HG02588 (cell line): ENCODE results near the gene OTOS.

ENCODE experiments used
- ATAC-seq: cut with Tn5 transposase; IDR thresholded peaks from one replicate; pipeline ENCODE4 v1.9.1; 2021; ENCODE audit warnings: mild to moderate bottlenecking, moderate library complexity; ENCODE audit not compliant: unreplicated experiment

The OTOS gene

DNA sequence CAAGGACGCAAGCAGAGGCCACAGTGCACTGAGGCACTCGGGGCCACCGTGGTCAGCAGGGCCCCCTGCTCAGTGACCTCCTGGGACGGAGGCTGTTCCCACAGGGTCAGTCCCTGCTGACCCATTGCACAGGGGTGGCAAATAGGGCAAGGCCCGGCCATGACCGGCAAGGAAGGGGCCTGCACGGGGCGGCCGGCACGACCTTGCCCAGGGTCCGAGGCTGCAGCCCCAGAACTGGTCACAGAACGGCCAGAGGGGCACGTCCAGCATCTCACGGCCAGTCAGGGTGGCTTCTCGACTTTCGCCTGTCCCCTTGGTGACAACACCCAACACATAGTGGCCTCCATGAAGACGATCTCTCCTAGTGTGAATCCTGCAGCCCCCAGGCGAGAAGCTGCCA is 27.6 kb upstream of the OTOS start:
- ATAC-seq = no peak

DNA sequence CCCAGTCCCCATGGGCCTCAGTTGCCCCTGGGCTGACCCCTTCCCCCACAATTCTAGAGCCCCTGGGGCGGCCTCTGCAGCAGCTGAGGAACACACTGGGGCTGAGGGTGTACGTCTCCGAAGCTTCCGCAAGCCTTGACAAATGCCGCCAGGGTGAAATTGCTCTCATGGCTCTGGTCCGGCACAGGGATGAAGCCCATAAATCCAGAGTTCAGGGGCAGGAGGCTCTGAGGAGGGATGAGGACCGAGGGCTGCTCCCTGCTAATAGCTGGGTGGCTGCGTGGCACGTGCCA is 27.1 kb upstream of the OTOS start:
- ATAC-seq = no peak

GRCh38 chr2:240166761-240167587 is 26.5 kb upstream of the OTOS start:
- ATAC-seq = no peak

DNA sequence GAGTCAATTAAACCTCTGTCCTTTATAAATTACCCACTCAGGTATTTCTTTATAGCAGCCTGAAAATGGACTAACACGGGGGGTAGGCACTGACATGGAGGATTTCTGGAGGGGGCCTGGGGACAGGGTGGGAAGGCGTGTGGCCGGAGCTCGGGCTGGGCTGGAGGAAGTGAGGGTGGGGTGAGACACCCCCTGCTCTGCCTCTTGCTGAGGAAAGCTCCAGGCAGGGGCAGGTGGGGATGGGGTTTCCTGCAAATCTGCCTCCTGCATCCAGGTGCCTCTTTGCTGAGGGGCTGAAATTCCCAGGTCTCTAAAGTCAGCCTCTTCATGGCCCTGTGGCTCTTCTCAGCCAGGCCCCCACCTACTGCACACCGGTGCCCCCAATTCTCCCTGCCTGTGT is 25.7 kb upstream of the OTOS start:
- no peak for ATAC-seq

DNA sequence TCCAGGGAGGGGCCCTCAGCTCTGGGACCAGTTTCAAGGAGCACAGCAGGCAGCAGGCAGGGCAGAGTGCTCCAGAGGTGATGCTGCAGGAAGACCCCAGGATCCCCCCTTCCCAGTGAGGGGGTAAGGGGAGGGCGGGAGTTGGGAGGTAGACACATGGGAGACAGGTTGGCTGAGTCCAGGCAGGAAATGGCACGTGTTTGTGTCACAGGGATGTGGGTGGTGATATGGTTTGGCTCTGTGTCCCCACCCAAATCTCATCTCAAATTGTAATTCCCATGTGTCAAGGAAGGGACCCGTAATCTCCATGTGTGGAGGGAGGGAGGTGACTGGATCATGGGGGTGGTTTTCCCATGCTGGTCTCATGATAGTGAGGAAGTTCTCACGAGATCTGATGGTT is 25.2 kb upstream of the OTOS start:
- ATAC-seq = no peak

DNA sequence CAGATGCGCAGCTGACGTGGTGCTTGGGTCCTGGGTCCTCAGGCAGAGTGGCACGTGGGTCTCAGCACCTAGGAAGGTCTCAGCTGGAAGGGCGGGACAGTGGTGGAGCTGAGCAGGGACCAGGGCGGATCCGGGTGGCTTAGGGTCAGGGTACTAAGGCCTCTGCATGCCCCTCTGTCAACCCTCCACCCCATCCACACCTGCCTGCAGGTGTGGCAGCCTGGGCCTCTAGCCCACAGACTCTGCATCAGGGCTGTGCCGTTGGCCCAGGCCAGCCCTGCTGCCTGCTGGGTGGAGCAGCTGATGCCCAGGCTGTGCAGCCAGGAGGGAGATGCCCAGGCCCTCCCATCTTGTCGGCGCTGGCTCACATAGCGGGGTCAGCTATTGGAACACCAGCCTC is 24.6 kb upstream of the OTOS start:
- no peak for ATAC-seq

DNA sequence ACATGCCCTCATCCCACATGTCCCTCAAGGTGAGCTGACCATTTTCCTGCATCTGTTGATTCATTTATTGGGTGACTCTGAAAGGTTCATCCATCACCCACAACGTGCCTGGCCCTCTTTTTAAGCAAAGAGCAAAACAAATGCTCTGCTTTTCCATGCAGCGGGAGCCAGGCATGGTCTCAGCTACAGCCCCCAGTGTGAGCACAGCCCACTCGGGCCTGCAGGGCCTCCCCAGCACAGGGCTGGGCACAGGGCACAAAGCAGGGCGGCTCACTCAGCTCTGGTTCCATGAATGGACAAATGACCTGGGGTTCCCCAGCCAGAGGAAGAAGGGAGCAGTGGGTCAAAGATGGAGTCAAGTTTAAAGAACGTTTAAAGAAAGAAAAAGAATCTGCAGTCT is 24.1 kb upstream of the OTOS start:
- ATAC-seq = no peak

DNA sequence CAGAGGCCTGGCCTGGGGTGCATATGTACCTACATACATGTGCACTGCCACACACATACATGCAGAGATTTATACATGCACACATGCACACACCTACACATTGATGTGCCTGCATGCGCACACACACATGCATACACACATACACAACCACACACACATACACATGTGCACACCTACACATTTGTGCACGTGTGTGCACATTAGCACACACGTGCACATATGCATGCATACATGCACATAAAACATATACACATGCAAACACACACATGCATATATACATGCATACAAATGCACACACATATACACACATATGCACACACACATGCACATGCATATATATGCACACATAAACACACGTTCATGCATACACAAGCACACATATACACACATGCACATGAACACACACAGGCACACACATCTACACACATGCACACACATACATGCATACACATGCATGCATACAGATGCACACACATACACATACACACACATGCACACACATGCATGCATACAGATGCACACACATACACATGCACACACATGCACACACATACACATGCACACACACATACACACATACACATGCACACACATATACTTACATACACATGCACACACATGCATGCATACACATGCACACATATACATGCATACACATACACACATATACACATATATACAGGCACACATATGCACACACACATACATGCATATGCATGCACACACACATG is 23.6 kb upstream of the OTOS start:
- no peak for ATAC-seq

- ATAC-seq = no peak
These were observed 22.7 kb upstream of the OTOS start for GRCh38 chr2:240162939-240163714.

- ATAC-seq = no peak
These were observed 22.1 kb upstream of the OTOS start for GRCh38 chr2:240162531-240162930.

DNA sequence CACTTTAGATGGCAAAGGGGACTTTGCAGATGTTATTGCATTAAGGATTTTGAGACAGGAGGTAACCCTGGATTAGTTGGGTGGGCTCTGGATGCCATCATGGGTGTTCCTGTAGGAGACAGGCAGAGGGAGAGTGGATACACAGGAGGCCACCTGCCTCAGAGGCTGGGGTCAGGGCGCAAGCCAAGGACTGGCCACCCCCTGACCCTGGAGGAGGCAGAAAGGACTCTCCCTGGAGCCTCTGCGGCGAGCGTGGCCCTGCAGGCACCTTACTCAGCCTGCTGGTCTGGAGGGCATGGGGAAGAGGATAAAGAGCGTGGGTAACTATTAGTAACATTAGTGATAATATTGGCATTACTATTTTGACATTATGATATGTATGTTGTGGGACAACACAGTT is 21.6 kb upstream of the OTOS start:
- ATAC-seq = no peak

DNA sequence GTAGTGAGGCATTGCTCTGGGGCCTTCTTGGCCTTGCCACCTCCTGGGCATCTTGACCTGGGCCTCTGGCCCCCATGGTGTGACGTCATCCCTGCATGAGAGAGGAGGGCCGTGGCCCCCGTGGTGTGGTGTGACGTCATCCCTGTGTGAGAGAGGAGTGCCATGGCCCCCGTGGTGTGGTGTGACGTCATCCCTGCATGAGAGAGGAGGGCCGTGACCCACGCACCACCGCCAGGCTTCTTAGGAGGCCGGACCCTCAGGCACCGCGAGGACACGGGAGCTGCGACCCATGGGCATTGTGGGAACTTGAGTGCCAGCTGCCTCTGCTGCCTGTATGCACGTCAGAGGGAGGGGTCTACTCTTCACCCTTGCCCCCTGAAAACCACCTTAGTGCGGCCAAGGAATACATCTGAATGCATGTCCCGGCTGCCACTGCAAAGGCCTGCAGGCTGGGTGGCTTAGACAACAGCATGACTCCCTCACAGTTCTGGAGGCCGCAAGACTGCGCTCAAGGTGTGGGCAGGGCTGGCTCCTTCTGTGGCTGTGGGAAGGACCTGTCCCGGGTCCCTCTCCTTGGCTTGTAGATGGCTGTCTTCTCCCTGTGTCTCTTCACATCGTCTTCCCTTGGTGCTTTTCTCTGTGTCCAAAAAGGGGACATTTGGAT is 20.8 kb upstream of the OTOS start:
- ATAC-seq = no peak

DNA sequence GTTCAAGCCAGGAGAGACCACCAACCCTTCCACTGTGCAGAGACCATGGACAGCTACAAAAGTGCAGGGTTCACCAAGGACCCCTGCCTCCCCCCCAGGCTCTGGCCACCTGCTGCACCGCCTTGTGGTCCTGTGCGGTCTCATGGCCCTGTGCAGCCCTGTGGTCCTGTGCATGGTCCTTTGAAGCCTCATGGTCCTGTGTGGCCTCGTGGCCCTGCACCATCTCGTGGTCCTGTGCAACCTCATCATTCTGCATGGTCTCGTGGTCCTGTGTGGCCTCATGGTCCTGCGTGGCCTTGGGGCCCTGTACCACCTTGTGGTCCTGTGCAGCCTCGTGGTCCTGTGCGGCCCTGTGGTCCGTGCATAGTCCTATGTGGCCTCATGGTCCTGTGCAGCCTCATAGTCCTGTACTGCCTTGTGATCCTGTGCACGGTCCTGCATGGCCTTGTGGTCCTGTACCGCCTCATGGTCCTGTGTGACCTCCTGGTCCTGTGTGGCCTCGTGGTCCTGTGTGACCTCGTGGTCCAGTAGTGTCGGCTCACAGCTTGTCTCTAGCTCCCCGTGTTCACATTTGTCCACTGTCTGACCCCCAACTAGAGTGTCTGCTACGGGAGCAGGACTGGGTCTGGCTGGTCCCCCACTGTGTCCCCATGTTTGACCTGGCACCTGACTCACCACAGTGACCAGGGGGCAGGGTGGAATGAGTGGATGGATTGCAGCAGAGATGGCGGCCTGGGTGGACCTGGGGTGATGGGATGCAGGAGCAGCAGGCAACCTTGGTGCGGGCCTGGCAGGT is 20.0 kb upstream of the OTOS start:
- ATAC-seq = no peak

GRCh38 chr2:240159251-240159839 is 18.9 kb upstream of the OTOS start:
- ATAC-seq = no peak

DNA sequence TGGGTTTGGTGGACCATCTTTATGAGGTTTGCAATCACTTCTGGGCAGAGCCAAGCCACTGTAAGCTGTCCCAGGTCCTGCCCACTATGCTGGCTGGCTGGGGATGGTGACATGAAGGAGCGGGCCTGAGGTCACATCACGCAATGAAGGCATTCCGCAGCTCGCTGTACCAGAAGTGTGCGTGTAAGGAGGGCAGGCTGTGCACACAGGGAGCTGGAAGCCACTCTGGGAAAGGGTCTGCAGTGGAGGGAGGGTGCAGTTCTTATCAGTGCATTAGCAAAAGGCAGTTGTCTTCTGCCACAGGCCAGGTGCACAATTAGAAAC is 16.7 kb upstream of the OTOS start:
- ATAC-seq = no peak

- ATAC-seq = no peak
These were observed 16.1 kb upstream of the OTOS start for GRCh38 chr2:240156435-240157146.

GRCh38 chr2:240155745-240156390 is 15.4 kb upstream of the OTOS start:
- no peak for ATAC-seq

DNA sequence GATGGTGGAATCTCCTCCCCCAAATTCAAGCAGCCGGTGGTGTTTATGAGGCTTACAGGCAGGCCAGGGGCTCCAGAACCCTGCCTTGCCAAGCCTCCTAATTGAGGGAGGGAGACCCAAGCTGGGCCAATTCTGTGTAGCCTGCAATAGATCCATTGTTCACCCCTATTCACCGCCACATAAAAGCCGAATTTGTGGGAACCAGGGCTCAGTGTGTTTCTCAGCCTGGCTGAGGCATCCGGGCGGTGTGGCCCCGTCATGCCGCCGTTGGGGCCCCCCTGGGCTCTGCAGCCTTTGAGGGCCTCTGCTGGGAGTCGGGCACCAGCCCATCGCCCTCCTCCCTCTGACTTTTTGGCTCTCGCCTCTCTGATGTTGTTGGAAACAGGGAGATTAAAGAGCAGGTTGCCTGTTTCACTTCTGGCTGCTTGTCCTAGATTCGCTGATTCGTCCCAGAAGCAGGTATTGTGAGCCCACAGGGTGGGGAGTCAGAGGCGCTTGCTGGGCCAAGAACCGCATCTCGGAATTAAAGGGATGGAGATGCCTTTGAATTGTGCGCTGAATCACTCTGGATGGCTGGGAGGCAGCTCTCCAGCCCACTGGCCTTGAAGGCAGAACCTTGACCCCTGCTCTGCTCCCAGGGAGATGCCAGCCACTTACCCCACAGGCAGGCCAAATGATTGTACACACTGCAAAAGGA is 14.7 kb upstream of the OTOS start:
- no peak for ATAC-seq

DNA sequence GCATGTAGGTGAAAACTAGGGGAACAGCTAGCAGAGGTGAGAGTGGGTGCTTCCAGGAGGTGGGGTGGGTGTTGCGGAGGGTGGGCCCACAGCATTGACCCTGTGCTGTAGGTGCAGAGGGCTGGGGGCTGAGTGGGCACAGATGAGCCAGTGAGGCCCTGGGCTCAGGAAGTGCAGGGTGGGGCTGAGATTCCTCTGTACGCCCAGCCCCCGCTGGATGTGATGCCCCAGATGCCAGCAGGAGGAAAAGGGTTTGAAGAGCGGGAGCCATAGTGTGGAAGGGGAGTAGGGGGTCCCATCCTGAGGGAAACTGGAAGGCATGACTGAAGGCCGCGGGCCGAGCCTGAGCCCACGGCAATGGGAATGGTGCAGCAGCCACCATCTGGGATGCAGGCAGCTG is 14.1 kb upstream of the OTOS start:
- no peak for ATAC-seq
